Amniotic epithelial cell (primary cell): Measurements from ENCODE around the gene MAP3K4.

Experiments used
- DNase-seq: peaks from one replicate; pipeline ENCODE4 v3.0.0-alpha.2; 2010; ENCODE audit warnings: low read depth

MAP3K4 gene

DNA sequence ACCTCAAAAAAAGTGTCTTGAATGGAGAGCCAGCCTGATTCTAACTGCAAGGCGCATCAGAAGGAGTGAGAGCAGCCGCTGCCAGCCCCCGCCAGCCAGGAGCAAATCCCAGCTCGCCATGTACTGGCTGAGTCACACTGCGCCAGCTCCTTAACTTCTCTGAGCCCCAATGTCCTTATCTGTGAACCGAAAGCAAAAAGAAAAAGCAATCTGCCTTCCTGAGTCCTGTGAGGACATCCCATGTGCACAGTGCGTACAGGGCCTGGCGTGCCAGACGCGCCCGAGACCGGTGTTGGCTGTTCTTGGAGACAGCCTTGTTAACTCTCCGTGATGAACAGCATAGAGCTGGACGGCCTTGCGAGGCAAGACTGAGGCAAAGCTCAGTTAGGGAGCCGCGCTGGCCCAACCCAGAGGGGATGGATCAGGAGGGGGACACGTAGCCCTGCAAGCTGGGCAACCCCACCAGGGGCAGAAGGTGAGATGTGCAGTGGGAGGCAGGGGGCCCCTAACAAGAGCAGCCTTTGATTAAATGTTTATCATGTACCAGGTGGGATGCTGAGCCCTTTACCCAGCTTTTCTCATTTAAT is 159.6 kb downstream of the MAP3K4 start:
- no peak for DNase-seq

DNA sequence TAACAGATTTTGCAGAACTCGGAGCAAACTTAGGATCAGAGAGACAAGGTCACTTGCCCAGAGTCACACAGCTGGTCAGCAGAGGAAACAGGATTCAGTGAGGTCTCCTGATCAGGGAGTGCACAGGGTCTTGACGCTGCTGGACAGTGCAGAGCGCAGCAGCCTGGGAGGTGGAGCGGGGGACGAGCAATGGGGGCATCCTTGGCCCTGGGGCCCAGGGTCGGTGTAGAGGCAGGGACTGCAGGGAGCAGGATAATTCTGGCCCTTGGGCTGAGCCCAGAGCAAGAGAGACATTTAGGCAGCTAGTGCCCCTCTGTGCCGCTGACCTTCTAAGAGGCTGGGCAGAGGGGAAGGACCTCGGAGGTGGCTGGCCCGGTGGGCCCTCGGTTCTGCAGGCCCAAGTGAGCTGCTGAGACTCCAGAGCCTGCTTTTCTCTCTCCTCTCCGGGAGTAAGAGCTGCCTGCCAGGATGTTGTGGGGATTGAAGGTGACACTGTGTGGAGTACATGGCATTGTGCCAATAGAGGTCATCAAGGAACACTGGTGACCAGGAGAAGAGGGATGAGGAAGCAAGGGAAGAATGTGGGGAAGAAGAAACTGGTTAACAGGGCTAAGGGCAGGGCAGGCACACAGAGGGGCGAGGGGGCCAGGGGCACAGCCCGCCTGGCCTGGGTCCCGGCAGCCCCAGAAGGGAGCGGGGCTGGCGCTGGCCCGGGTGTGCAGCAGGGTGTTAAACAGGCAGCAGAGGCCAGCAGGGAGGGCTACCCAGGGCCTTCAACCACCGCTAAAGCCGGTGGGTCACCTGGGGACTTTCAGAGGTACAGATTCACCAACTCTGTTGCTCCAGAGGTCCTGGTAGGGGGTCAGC is 160.3 kb downstream of the MAP3K4 start:
- no peak for DNase-seq

DNA sequence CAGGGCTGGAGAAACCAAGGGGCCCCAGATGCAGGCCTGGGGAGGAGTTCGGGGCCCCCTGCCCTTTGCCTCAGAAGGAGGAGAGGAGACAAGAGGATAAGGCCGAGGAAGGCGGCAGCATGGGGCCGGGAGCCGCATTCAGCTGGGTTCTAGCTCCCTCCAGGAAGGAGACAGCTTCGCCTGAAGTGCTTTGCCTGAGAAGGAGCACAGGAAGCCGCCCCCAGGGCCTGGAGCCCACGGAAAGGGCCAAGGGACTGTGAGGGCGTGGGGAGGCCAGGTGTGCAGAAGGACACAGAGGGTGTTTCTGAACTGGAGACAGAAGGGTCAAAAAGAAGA is 160.9 kb downstream of the MAP3K4 start:
- no peak for DNase-seq

DNA sequence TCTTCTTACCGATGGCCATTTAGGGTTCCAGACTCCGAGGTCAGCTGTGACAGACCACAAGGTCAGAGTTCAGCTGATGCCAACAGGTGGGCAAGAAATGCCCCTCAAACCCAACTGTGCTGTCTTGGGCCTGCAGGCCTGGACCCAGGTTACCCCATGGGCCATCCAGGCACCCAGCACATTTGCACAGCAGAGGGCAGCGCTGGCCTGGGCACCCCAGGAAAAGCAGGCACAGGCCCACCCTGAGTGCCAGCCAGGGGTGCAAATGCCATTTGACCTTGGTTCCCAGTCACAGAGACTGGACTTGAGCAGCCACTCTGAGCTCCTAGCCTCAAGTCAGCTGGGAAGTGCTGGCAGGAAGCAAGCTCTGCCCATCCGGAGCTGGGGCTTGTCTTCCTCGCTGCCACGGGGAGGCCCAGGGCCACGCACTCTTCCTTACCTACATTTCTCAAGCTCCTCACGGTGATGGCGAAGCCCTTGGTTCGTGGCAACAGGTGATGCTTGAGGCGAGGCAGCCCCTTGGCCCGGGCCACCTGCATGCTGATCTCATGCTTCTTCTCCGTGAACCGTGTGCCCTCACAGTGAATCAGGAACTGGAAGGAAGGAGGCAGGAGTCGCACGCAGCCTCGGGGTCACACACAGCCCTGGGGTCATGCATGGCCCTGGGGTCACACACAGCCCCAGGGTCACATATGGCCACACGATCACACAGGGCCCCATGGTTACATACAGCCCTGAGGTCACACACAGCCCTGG is 161.5 kb downstream of the MAP3K4 start:
- no peak for DNase-seq

DNA sequence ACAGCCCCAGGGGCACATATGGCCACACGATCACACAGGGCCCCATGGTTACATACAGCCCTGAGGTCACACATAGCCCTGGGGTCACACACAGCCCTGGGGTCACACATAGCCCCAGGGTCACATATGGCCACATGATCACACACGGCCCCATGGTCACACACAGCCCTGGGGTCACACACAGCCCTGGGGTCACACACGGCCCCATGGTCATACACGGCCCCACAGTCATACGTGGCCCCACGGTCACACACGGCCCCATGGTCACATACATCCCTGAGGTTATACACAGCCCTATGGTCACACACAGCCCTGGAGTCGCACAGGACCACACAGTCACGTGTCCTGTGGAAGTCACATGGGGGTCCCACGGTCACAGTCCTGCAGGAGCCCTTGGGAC is 162.2 kb downstream of the MAP3K4 start:
- no peak for DNase-seq

DNA sequence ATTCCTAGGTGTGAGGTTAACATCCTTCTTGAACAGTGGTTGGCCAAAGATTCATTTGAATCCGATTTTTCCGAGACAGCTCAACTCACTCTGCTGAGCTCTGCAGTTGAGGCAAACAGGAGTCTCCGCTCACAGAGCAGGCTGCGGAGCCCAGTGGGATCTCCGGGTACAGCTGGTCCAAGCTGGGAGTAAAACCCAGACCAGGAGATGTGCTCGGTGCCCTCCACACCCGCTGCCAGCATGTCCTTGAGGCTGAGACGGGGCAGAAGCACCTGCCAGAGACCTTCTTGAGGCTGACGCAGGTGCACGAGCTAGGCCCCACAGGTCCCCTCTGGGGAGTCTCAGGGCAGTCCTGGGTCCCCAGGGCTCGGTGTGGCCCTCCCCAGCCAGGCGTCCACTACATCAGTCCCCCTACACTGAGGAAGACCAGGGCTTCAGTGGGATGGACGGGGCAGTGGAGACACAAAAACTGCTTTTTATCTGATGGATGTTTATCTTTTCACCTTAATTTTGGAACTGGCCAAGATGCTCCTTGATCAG is 163.3 kb downstream of the MAP3K4 start:
- no peak for DNase-seq

DNA sequence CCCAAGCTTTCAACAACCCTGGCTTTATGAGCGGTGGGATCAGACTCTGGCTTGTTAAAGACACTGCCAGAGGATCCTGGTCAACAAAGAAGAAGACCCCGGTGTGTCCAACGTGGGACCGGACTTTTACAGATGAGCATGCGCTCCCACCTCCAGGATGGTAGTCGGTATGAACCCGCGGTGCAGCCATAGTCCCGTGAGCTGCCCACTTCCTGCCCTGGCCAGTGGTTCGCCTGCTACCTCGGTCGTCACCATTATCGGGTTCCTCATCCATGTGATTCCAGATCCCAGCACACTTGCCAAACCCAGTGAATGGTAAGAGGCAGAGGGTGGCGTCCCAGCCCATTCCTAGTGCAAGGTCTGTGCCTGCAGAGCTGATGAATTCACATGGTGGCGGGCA is 169.6 kb downstream of the MAP3K4 start:
- no peak for DNase-seq

DNA sequence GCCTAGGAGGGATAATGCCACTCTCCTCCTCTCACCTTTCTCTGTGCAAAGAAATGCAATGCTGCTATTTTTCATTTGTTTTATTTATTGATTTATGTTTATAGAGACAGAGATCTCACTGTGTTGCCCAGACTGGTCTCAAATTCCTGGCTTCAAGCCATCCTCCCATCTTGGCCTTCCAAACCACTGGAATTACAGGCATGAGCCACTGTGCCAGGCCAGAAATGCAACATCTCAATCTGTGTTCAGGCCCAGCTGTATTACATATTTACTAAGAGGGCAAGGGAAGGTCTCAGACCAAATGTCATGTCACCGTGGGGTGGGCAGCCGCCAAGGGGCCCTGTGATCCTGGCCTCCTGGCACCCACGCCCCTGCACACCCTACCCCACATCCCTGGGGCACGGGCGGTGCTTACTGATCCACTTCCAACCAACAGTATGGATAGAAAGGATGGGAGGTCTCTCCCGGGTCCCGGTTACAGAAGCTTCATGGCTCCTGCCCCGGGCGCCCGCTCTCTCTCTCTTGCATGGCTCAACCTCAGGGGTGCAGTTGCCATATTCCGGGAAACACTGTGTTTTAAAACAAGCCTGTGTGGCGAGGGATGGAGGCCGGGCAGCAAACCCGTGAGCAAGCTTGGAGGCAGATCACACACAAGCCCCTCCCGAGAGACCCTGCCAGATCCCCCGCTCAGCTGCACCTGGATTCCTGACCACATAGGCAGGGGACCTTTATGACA is 170.5 kb downstream of the MAP3K4 start:
- peak; percentile 78 for DNase-seq

DNA sequence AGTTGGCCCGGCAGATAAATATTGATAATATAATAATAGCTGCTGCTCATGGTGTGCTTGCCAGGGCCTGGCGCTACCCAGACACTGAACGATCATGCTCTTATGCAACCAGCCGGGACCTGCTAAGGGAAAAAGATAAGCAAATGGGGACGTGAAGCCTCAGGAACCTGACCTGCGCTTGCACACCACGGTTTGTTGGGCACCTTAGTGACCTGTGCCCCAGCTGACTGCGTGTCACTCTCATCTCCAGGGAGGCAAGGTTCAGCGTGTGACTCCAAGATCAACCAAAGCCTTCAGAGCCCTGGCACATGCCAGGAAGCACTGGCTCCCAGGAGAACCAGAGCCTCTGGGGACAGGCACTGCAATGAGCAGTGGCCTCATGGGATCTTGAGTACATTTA is 171.2 kb downstream of the MAP3K4 start:
- DNase-seq, result no peak

DNA sequence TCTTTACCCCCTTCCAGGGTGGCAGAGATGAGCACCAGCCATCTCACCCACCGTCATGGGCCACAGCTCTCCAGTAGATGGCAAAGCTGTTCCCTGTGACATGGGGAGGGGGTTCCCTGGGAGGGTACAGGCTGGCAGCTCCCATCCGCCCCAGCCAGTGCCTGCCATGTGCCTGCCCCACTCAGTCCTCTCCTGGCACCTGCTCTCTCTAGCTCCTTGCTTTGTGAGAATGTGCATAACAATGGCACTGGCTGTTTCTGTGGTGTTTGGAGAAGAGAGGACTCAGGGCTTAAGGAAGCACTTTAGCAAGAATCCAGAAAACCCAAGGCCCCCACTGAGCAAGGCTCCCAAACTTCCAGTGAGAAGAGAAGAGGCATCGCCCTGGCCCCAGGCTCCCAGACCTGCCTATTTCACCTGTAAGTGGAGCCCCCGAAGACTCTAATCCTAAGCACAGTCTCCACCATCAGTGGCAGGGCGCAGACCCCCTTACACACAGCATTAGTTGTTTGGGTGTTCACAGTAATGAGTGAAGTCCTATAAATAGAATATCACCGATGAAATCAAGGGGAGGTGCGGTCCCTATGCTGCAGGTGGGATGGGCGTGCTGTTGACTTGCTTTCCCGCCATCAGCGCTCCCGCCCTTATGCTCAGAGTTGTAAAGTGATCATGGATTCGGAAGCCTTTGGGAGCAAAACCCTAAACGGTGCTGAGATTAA is 172.1 kb downstream of the MAP3K4 start:
- no peak for DNase-seq

DNA sequence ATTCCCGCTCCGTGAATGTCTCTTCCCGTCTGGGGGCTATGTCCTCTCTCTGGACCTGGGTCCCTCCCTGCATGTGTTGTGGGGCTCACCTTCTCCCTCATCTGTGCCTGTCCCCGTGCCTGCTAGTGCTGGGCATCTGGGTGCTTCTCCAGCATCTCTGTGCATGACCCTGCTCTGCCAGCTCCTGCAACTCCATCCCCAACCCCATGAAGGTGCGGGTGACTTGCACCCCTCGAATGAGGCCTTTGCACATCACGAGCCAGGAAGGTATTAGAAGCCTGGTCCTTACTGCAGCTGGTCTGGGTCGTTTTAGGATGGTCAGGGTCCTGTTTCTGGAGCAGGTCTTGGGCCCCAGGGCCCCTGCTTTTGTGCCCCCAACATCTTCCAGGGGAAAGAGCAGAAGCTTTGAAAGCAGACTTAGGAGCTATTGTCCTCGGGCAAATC is 172.6 kb downstream of the MAP3K4 start:
- DNase-seq, result no peak

DNA sequence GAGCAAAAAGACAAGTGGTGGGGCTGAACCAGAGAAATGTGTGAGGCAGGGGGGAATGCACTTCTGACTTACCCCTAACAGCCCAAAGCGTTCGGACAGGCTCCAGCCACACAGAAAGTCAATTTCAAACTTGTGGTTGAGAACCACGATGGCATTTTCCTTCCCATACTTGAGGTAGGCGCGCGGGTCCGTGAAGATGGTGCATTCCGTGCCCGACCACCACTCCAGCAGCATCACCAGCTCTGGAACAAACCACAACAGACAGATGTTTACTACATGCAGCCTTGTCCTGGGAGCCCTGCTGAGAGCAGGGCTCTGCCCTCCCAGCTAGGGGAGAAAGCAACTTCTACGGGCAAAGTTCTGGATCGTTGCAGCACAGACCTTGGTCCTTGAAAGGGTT is 174.6 kb downstream of the MAP3K4 start:
- DNase-seq, result no peak

DNA sequence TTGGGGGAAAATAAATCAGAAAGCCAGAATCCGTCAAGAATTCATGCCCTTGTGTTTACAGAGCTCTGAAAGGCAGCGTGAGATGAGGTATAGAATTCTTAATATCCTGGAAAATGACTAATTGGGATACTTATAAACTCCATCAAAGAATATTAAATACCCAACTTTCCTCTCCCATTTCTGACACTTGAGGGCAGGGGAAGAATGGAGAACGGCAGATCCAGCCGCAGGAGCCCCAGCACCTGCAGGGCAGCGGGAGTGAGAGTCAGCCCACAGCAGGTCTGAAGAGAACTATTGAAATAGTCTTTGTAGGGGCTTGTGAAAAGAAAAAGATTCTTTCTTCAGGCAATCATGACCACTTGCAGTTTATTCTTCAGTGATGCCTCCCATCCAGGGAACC is 175.1 kb downstream of the MAP3K4 start:
- DNase-seq, result no peak
